Measurements from ENCODE around the gene MYO16. TPM values are rescaled to one million over a fixed set of nuclear protein-coding genes. Genes with fewer than 3 reads are reported as not detected.

MYO16 gene
- total and polyA plus RNA-seq, 2 experiments from 2014 or later, result 0.13 to 0.23 TPM

GRCh38 chr13:108760541-108760940, 131.1 kb downstream of the MYO16 start:
- H3K27ac ChIP-seq, result no peak overlapping the region
- H3K4me3 ChIP-seq, result no peak overlapping the region
- no peak overlapping the region for H2AFZ ChIP-seq
- no peaks in the 10 kb centered on the region for H3K36me3 ChIP-seq (replicated peaks; ENCODE audit: insufficient read depth, low read depth)
- no peaks in the 10 kb centered on the region for H4K20me1 ChIP-seq (ENCODE audit: insufficient read depth, poor library complexity, severe bottlenecking)
- H3K9me3 ChIP-seq (ENCODE audit: low read depth), result no peaks in the 10 kb centered on the region
- H3K9me2 ChIP-seq (replicated peaks; ENCODE audit: insufficient read depth), result no peaks in the 10 kb centered on the region
- 62% methylated on average over 3 of the region's 3 CpGs for WGBS (ENCODE audit: low lambda C conversion rate, missing lambda C conversion rate)
- H3K4me2 ChIP-seq, result no peak overlapping the region
- H3K79me2 ChIP-seq, result no peaks in the 10 kb centered on the region
- no peak for TF ChIP-seq EZH2 (IDR thresholded peaks at IDR 0.05; ENCODE audit: borderline replicate concordance)
- TF ChIP-seq CTCF (IDR thresholded peaks at IDR 0.05; ENCODE audit: poor library complexity), result no peak
- TF ChIP-seq EZH2phosphoT487 (IDR thresholded peaks at IDR 0.05; ENCODE audit: low read depth, severe bottlenecking, unreplicated experiment), result no peak
- no peaks in the 10 kb centered on the region for H3K27me3 ChIP-seq
- no peak for DNase-seq (ENCODE audit: low spot score)
- no peaks in the 10 kb centered on the region for H3K4me1 ChIP-seq (ENCODE audit: insufficient read depth)

GRCh38 chr13:108768035-108768434, 138.6 kb downstream of the MYO16 start:
- Histone ChIP-seq H2AFZ (no peak overlapping the region), H3K9me3 (ENCODE audit: low read depth) (no peaks in the 10 kb centered on the region), H4K20me1 (ENCODE audit: insufficient read depth, poor library complexity, severe bottlenecking) (no peaks in the 10 kb centered on the region), H3K4me3 (no peak overlapping the region), H3K4me2 (no peak overlapping the region), H3K27ac (no peak overlapping the region), H3K9me2 (replicated peaks; ENCODE audit: insufficient read depth) (no peaks in the 10 kb centered on the region), H3K27me3 (no peaks in the 10 kb centered on the region), H3K4me1 (ENCODE audit: insufficient read depth) (no peaks in the 10 kb centered on the region), H3K79me2 (no peaks in the 10 kb centered on the region), H3K36me3 (replicated peaks; ENCODE audit: insufficient read depth, low read depth) (no peaks in the 10 kb centered on the region)
- no peak for DNase-seq (ENCODE audit: low spot score)
- TF ChIP-seq EZH2phosphoT487 (IDR thresholded peaks at IDR 0.05; ENCODE audit: low read depth, severe bottlenecking, unreplicated experiment), result no peak
- TF ChIP-seq CTCF (IDR thresholded peaks at IDR 0.05; ENCODE audit: poor library complexity), result no peak
- TF ChIP-seq EZH2 (IDR thresholded peaks at IDR 0.05; ENCODE audit: borderline replicate concordance), result no peak
- 92% methylated on average over 5 of the region's 5 CpGs for WGBS (ENCODE audit: low lambda C conversion rate, missing lambda C conversion rate)

- WGBS (ENCODE audit: low lambda C conversion rate, missing lambda C conversion rate), result 70% methylated on average over 10 of the region's 10 CpGs
- TF ChIP-seq EZH2 (IDR thresholded peaks at IDR 0.05; ENCODE audit: borderline replicate concordance), result no peak
- no peak for TF ChIP-seq CTCF (IDR thresholded peaks at IDR 0.05; ENCODE audit: poor library complexity)
- TF ChIP-seq EZH2phosphoT487 (IDR thresholded peaks at IDR 0.05; ENCODE audit: low read depth, severe bottlenecking, unreplicated experiment), result no peak
Measured at GRCh38 chr13:108769213-108770070, 140.0 kb downstream of the MYO16 start.

More at GRCh38 chr13:108769213-108770070, 140.0 kb downstream of the MYO16 start:
- no peaks in the 10 kb centered on the region for H3K9me3 ChIP-seq (ENCODE audit: low read depth)
- no peak overlapping the region for H3K4me3 ChIP-seq
- H3K79me2 ChIP-seq, result no peaks in the 10 kb centered on the region
- H3K9me2 ChIP-seq (replicated peaks; ENCODE audit: insufficient read depth), result no peaks in the 10 kb centered on the region
- H3K27ac ChIP-seq, result no peak overlapping the region
- H3K36me3 ChIP-seq (replicated peaks; ENCODE audit: insufficient read depth, low read depth), result no peaks in the 10 kb centered on the region
- H3K4me2 ChIP-seq, result peak overlapping the region; percentile 14
- no peaks in the 10 kb centered on the region for H3K4me1 ChIP-seq (ENCODE audit: insufficient read depth)
- no peak overlapping the region for H2AFZ ChIP-seq
- no peaks in the 10 kb centered on the region for H3K27me3 ChIP-seq
- no peaks in the 10 kb centered on the region for H4K20me1 ChIP-seq (ENCODE audit: insufficient read depth, poor library complexity, severe bottlenecking)
- DNase-seq (ENCODE audit: low spot score), result peak; percentile 46

Data from hepatocyte (in vitro differentiated cells).